ENCODE results near the gene STX2.
"Not testable (repeated sequence)": the region's sequence is repeated elsewhere in the genome, so short reads cannot be mapped to it uniquely, and the experiment has no call there.

The STX2 gene

GRCh38 chr12:130870442-130871285, 31.6 kb upstream of the STX2 start:
- peak; percentile 80 for DNase-seq (ENCODE audit: low spot score)

GRCh38 chr12:130868412-130868811, 29.4 kb upstream of the STX2 start:
- DNase-seq (ENCODE audit: low spot score): no peak

- DNase-seq (ENCODE audit: low spot score): no peak
Measured at GRCh38 chr12:130863298-130863697, 24.2 kb upstream of the STX2 start.

- DNase-seq (ENCODE audit: low spot score): not testable (repeated sequence)
Measured at GRCh38 chr12:130862771-130863170, 23.7 kb upstream of the STX2 start.

- no peak for DNase-seq (ENCODE audit: low spot score)
Measured at GRCh38 chr12:130862161-130862560, 23.1 kb upstream of the STX2 start.

DNA sequence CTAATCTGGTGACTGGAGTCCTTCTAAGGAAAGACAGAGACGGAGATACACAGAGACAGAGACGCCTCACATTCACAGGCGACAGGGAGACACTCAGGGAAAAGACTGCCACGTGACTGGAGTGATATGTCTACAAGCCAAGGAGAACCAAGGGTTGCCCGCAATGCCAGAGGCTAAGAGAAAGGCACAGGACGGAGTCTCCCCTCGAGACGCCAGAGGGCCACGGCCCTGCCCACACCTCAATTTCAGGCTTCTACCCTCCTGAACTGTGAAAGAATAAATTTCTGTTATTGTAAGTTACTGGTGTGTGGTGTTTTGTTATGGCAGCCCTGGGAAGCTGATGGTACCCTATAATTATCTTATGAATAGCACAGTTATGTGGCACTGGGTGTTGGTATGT, 21.3 kb upstream of the STX2 start:
- DNase-seq (ENCODE audit: low spot score): no peak

DNA sequence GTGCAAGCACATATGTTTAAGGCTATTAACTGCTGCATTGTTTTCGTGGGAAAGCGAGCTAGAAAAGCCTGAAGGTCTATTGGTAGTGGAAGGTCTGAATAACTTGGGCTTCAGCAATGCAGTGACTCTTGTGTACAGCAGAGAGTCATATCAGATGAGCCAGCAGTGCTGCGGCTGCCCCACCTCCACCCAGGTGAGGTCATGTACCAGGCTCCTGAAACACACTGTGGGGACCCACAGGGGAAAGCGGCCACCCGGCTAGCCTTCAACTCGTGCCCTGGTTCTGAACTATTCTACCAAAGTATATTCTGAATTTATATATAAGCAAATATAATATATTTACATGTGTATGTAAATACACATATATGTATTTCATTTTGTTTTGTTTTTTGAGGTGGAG, 20.1 kb upstream of the STX2 start:
- no peak for DNase-seq (ENCODE audit: low spot score)

DNA sequence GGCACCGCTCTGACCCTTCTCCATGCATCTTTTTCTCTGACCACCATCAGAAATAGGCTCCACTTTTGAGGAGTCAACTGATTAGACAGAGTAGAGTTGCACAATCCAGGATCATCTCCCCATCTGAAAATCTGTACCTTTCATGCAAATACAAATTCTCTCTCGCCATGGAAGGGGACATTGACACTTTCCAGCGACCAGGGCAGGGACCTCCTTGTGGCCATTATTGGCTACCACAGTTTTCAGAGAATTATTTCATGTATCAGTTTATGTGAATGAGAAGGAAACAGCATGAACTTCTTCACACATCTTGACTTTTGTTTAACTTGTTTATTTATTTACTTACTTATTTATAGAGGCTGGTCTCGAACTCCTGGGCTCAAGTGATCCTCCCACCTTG, 19.0 kb upstream of the STX2 start:
- no peak for DNase-seq (ENCODE audit: low spot score)

DNA sequence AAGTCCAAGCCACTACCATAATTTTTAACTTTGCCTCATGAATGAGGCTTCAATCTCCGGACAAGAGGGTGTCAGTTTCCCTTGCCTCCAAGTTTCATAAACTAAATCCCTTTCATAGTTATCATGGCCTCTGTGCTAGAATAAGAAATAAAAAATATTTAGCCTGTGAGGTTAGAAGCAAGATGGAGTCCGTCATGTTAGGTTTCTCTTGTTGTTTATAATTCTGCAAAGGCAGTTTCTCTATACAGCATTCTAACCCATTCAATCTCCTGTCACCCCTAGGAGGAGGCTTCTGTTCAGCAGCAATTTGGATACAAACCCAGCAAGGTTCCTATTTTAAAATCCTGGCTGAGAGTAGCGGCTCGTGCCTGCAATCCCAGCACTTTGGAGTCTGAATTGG, 17.0 kb upstream of the STX2 start:
- no peak for DNase-seq (ENCODE audit: low spot score)

- no peak for DNase-seq (ENCODE audit: low spot score)
Measured at GRCh38 chr12:130850418-130851021, 11.5 kb upstream of the STX2 start.

DNA sequence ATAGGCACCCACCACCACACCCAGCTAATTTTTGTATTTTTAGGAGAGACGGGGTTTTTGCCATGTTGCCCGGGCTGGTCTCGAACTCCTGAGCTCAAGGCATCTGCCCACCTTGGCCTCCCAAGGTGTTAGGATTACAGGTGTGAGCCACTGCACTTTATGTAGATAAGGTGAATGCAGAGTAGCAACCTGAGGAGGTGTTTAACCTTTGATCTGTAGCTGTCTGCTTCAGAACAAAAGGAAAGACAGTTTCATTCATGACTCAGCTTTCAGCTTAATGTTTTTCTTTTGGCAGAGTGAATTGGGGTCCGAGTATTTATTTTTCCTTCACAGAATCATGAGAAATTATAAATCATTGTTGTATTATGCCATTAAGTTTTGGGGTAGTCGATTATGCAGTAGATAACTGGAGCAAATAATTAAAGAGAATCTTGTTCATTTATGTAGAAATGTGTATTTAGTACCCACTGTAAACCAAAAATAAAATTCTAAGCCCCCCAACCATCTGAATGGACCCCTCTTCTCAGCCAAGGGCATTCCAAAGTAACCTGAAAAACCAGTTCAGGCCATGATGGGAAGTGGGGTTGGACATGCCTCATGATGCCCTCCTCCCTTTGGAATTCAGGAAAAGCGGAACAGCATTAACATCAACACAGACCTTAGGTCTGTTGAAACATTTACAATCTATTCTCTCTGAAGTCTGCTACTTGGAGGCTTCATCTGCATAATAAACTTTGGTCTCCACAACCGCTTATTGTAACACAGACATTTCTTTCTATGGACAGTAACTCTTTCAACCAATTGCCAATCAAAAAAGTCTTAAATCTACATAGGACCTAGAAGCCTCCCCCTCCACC, 10.7 kb upstream of the STX2 start:
- no peak for DNase-seq (ENCODE audit: low spot score)

DNA sequence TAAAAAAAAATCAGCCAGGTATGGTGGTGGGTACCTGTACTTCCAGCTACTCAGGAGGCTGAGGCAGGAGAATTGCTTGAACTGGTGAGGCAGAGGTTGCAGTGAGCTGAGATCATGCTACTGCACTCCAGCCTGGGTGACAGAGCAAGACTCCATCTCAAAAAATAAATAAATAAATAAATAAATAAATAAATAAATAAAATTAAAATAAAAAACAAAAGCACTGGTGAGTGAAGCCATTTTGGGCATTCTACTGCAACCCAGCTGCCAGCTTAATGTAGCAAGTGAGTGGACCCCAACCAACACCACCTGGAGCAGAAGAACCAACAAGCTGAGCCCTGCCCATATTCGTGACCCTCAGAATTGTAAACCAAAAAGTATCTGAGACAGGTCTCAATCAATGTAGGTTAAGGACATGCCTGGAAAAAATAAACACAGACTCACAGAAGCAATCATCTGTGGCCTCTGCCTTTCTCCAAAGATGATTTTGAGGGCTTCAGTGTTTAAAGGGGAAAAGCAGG, 9.8 kb upstream of the STX2 start:
- DNase-seq (ENCODE audit: low spot score): not testable (repeated sequence)

GRCh38 chr12:130848105-130848504, 9.1 kb upstream of the STX2 start:
- not testable (repeated sequence) for DNase-seq (ENCODE audit: low spot score)

- no peak for DNase-seq (ENCODE audit: low spot score)
Measured at GRCh38 chr12:130847112-130847511, 8.1 kb upstream of the STX2 start.

DNA sequence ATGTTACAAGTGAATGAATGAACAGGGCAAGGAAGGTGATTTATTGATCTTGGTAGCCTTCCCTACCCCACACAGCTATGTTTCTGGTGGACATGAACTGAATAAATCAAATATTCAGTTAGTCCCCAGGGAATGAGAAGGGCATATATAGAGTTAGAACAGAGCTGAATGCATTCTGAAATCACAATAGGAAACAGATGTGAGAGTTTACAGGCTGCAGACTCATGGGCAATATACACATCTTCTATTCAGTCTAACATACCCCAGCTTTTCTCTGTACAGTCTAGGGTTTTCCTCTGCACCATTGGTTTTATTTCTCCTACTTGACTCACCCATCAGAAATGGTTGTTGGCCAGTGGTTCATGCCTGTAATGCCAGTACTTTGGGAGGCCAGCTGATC, 7.3 kb upstream of the STX2 start:
- no peak for DNase-seq (ENCODE audit: low spot score)

DNA sequence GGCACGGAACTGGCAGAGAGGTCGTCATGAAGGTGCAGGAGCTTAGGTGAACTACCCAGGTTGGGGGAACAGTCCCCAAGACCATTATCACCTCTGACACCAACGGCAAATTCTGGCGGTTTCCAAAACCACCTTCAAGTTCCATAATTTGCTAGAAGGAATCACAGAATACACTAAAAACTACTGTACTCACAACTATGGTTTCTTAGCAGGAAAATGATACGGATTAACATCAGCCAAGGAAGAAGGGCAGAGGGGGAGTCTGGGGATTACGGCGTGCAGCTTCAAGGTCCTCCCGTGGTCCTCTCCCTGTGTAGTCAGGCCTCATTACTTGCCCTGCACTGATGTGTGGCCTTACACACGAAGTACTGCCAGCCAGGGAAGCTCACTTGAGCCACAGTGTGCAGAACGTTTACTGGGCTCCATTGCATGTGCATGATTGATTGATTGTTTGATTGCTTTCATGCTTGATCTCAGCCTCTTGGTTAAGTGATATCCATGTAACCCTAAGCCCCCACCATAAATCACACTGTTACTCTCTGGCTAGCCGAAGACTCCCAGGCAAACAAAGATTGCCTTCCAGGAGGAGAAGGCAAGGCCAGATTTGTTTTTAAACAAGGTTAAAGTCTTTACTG, 837 bp upstream of the STX2 start:
- peak; percentile 18 for DNase-seq (ENCODE audit: low spot score)

DNA sequence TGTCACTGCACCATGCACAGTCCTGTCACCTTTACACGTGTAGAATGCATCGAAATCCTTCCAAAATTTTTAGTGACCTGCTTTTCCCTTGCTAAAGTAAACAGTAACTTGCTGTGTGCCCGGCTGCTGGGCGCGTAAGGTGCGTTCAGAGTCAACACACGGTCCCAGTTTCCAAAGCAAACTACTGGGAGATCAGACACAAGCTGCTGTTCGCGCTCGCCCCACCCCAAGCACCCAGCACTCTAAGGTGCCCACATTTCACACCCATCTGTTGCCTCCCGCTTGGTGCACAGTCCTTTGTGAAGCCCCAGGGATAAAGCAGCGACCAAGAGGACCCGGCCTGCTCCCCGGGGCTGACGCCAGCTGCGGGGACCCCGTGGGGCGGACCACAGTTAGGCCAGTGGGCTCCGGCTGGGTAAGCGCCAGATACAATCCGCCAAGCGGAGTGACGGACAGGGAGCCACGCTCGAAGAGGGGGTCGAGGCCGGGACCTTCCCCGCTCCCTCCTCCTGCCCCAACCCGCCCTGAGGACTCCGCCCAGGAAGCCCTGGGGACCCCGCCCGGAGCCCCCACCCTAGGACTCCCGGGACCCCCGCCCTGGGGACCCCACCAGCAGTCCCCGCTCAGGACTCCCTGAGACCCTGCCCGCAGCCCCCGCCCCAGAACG, 633 bp downstream of the STX2 start:
- peak; percentile 43 for DNase-seq (ENCODE audit: low spot score)

GRCh38 chr12:130835436-130835835, 3.6 kb downstream of the STX2 start:
- DNase-seq (ENCODE audit: low spot score): no peak

DNA sequence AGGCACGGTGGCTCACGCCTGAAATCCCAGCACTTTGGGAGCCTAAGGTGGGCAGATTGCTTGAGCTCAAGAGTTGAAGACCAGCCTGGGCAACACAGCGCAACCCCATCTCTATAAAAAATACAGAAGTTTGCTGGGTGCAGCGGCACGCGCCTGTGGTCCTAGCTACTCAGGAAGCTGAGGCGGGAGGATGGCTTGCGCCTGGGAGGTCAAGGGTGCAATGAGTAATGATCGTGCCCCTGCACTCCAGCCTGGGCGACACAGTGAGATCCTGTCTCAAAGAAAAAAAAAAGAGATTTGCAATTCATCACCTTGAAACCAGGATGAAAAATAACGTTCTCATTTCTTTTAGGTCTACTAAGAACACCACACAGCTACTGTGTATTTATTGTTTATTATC, 4.0 kb downstream of the STX2 start:
- no peak for DNase-seq (ENCODE audit: low spot score)

DNA sequence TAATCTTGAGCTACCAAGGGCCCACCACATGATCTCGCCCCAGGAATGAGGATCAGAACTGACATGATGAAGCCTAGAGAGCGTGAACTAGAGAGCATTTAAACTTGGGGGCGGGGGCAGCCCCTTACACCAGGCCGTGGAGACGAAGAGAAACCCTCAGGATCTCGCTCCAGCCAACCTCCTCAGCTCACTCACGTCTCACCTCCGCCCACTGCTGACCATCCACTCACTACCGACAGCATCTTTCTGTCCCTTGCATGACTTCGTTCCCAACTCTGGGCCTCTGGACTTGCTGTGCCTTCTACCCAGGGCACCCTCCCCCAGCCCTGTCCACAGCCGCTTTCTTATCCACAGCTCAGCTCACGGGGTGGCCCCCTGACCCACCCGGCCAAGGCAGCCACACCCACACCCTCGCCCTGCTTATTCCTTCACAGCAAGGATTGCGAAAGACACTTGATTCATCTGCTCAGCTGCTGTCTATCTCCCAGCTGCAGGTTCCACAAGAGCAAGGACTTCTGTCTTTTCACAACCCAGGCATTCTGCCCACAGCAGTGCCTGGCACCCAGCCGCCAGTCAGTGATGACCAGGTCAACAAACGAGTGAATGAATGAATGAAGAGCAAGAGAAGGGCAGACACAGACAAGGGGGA, 6.4 kb downstream of the STX2 start:
- no peak for DNase-seq (ENCODE audit: low spot score)

DNA sequence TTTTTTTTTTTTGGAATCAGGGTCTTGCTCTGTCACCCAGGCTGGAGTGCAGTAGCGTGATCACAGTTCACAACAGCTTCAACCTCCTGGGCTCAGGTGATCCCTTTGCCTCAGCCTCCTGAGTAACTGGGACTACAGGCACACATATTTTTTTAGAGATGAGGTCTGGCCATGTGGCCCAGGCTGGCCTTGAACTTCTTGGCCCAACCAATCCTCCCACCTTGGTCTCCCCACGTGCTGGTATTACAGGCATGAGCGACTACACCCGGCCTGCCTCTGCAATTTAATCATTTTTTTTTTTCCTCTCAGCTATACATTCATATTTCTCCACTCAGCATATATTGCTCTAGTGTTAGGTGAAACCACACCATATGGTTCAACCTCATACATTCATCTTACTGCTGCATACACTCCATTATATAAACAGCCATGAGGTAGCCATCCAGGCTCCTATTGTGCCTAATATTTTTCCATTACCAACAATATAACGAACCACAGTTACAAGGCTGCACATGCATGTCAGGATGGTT, 7.1 kb downstream of the STX2 start:
- no peak for DNase-seq (ENCODE audit: low spot score)

Data from cerebellar cortex (tissue), 1 donor.